Left renal pelvis (tissue), 4 donors: Measurements from ENCODE around the gene FLNA. TPM values are rescaled to one million over a fixed set of nuclear protein-coding genes. Genes with fewer than 3 reads are reported as not detected.
"Not testable (repeated sequence)": the region's sequence is repeated elsewhere in the genome, so short reads cannot be mapped to it uniquely, and the experiment has no call there.

ENCODE experiments used
- DNase-seq, 4 donors: peaks; one replicate each; pipeline ENCODE4 v3.0.0-alpha.2; 2013; ENCODE audit warnings: low read depth in 4 of 4, low spot score in 3 of 4
- polyA plus RNA-seq, 4 donors: library from polyadenylated mRNA; unstranded; fragments of 120-200 nt; gene quantifications; one replicate each; pipeline ENCODE4 v1.2.1, GENCODE V29; 2013; ENCODE audit not compliant: insufficient read length in 4 of 4

Gene FLNA
- polyA plus RNA-seq, 4 donors: 390 to 584 (median 487) TPM

DNA sequence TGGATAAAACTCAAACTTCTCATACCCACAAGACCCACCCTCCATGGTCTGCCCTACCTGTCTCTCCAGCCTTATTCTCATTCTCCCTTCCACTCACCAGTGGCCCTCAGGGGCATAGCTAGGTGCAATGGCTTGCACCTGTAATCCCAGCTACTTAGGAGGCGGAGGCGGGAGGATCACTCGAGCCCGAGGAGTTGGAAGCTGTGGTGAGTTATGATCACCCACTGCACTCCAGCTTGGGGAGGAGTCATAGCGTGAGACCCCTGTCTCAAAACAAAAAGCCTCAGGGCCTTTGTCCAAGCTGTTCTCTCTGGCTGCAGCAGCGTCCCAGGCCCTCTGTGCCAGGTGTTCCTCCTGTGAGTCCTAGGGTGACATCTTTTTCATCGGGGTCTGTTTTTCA is 62.3 kb downstream of the FLNA start:
- DNase-seq: no peak

GRCh38 chrX:154310616-154311536 is 63.6 kb downstream of the FLNA start:
- no peak for DNase-seq

DNA sequence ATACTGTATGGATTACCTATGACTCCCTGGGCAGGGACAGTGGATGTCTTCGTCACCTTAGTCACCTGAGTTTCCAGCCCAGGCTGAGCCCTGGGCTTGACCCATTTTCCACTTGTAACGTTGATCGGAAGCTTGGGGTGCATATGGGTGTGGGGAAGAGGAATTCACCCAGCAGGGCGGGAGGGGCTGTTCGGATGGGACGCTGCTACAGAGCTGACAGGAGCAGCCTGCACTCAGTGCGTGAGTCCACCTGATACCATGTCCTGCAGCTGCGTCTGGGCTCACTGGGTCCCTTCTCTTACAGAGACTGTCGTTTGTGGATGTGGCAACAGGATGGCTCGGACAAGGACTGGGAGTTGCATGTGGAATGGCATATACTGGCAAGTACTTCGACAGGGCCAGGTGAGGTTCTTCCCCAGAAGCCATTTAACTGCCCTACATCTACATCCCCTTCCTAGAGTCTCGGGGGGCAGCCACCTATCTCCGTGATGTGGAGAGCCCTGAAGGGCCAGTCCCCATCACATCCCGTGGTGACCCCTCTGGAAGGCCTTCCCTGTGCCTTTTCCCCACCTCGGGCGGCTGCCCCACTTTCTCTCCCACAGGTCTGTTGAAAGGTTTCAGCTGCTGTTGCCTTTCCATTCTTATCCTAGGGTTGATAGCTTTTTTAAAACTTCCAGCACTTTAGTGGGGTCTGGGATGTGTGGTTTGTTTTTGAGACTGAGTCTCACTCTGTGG is 65.2 kb downstream of the FLNA start:
- no peak for DNase-seq

DNA sequence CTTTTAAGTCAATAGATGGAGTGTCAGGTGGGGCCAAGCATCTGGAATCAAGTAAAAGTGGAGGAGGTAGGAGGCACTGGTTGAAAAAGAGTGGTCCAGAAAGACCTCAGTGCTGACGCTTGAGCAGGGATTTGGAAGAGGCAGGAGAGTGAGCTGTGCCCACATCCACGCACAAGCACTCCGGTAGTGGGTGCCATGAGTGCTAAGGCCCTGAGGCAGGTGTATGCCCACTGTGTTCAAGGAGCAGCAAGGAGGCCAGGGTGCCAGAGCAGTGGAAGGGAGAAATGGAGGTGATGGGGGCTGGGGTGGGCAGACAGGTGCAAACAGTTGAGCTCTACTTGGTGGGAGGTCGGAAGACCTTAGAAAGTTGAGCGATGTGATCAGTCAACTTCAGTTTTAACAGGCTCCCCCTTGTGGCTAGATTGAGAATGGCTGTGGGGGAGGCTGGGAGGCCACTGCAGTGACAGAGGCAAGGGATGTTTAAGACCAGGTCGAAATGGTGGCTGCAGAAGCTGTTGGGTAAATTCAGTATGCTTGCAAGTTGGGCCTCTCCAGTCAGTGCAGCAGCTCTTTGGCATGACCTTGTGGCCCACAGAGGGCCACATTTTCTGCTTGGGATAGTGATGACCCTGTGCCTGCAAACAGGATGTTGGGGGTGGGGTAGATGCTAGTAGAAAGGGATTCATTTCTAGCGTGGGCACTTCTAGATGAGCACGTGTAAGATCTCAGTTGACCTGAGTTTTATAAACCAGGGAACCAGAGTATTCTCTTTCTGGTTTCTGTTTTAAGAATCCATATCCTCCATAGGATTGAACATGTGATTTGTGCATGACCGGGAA is 66.1 kb downstream of the FLNA start:
- no peak for DNase-seq

DNA sequence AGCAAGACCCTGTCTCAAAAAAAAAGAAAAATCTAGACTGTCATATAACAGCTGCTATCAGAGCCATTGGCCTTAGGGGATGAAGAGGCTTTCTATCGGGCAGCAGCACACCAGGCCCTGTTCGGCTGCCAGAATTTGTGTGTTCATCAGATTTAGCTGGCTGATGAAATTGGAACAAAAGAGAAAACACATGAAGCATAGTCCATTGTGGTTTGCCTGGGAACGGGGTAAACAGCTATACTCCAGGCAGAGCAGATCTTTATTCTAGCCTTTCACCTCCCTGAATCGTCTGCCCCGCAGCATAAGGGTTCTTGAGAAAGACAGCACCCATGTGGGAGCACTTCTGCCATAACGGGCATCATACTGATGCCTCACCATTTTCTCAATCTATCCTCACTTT is 67.2 kb downstream of the FLNA start:
- no peak for DNase-seq

DNA sequence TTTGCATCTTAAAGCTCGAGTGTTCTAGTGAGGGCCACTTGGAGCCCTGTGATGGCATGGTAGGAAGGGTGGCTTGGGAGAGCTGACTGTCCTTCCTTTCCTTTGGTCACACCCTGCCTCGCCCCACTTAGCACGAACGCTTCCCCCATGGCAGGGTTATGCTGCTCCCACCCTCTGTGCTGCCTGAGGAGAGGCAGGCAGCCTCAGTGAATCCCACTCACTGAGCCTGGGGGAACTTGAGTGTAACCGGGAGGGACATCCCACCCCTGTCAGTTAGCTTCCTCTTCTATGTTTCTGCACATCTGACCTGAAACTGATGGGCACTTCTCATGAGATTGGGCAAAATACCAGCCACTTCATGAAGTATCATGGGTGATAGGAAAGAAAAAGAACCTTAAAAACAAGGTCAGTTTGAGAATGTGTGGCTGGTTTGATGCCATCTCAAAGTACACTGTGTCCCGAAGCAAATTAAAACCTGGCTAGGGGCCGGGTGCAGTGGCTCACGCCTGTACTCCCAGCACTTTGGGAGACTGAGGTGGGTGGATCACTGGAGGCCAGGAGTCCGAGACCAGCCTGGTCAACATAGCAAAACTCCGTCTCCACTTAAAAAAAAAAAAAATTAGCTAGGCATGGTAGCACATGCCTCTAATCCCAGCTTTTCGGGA is 68.8 kb downstream of the FLNA start:
- no peak for DNase-seq

DNA sequence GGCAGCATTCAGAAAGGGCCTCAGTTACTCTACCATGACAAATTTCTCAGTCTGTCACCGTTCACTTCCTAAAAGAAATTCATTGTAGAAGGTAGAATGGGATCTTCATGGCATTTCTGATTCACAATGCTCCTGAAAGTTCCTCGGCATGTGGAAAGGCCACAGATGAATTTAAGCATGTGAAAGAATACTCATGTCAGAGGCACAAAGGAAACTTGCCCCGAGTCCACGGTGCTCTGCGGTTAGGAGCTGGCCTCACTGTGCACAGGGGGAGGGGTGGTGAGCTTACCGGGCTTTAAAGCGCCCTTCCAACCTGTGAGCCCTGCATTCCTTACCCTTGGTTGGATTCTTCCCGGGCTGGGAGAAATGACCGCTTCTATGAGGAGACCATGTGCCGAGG is 69.6 kb downstream of the FLNA start:
- no peak for DNase-seq

DNA sequence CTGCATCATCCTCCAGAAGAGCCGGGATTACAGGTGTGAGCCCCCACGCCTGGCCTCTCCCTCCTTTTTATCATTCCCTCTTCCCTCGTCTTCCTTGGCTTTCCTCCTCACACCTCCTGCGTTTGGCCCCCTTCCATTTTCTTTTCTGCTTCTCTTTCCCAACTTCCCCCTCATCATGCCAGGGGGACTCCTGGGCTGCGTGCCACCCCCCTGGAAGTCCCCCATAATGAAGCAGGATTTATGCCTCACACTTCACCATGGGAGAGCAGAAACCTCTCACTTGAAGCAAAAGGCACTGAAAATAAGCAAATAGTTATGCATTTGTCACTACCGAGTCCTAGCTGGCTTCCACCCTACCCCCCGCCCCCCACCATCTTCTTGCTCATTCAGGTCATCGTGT is 71.0 kb downstream of the FLNA start:
- no peak for DNase-seq

GRCh38 chrX:154302998-154303397 is 71.4 kb downstream of the FLNA start:
- not testable (repeated sequence) for DNase-seq

DNA sequence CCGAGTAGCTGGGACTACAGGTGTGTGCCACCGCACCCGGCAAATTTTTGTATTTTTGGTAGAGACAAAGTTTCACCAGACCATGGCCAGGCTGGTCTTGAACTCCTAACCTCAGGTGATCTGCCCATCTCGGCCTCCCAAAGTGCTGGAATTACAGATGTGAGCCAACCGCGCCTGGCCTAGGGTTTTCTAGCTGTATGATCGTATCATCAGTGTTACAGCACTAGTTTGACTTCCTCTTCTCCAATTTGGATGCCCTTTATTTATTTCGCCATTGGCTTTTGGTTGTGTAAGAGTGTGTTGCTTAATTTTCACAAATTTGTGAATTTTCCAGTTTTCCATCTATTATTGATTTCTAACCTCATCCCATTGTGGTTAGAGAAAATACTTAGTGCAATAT is 73.6 kb downstream of the FLNA start:
- DNase-seq: no peak

Other genes starting within 250 kb of the FLNA start
- gene OPN1LW, start 230.4 kb downstream of the FLNA start, polyA plus RNA-seq: not detected
- not detected for gene OPN1MW, start 192.0 kb downstream of the FLNA start, polyA plus RNA-seq
- gene OPN1MW2, start 154.9 kb downstream of the FLNA start, polyA plus RNA-seq: not detected
- not detected for gene OPN1MW3, start 117.1 kb downstream of the FLNA start, polyA plus RNA-seq
- not detected for gene TEX28, start 79.5 kb downstream of the FLNA start, polyA plus RNA-seq
- under 1 TPM; 0.22 to 0.33 (median 0.25) TPM for gene TKTL1, start 78.8 kb downstream of the FLNA start, polyA plus RNA-seq
- 10 to 100 TPM; 59.5 to 75.9 (median 68.4) TPM for gene EMD, start 4.7 kb upstream of the FLNA start, polyA plus RNA-seq
- 1,000 to 10,000 TPM; 2,891 to 3,494 (median 3,187) TPM for gene RPL10, start 23.7 kb upstream of the FLNA start, polyA plus RNA-seq
- 10 to 100 TPM; 10.1 to 16.5 (median 12.0) TPM for gene DNASE1L1, start 34.6 kb upstream of the FLNA start, polyA plus RNA-seq
- 10 to 100 TPM; 23.9 to 50.8 (median 33.3) TPM for gene TAFAZZIN, start 36.9 kb upstream of the FLNA start, polyA plus RNA-seq
- gene ATP6AP1, start 54.0 kb upstream of the FLNA start, polyA plus RNA-seq: 100 to 1,000 TPM in 3 of 4 donors, 10 to 100 TPM in 1; 90.0 to 165 (median 151) TPM
- gene GDI1, start 62.5 kb upstream of the FLNA start, polyA plus RNA-seq: 100 to 1,000 TPM; 120 to 154 (median 127) TPM
- gene FAM50A, start 69.5 kb upstream of the FLNA start, polyA plus RNA-seq: 10 to 100 TPM; 44.1 to 52.3 (median 46.7) TPM
- gene PLXNA3, start 83.6 kb upstream of the FLNA start, polyA plus RNA-seq: 10 to 100 TPM; 45.2 to 69.6 (median 53.6) TPM
- 10 to 100 TPM; 11.2 to 14.8 (median 12.2) TPM for gene LAGE3, start 104.6 kb upstream of the FLNA start, polyA plus RNA-seq
- 10 to 100 TPM; 19.9 to 29.3 (median 27.1) TPM for gene UBL4A, start 112.0 kb upstream of the FLNA start, polyA plus RNA-seq
- 10 to 100 TPM; 17.2 to 21.7 (median 21.0) TPM for gene SLC10A3, start 116.0 kb upstream of the FLNA start, polyA plus RNA-seq
- gene FAM3A, start 141.6 kb upstream of the FLNA start, polyA plus RNA-seq: 10 to 100 TPM; 25.6 to 43.5 (median 30.7) TPM
- 10 to 100 TPM; 38.0 to 47.5 (median 40.5) TPM for gene G6PD, start 172.2 kb upstream of the FLNA start, polyA plus RNA-seq
- 10 to 100 TPM; 12.3 to 19.1 (median 14.4) TPM for gene IKBKG, start 173.0 kb upstream of the FLNA start, polyA plus RNA-seq
- gene CTAG1A, start 210.5 kb upstream of the FLNA start, polyA plus RNA-seq: not detected
- gene CTAG1B, start 244.6 kb upstream of the FLNA start, polyA plus RNA-seq: not detected